Activated CD8-positive, alpha-beta memory T cell treated with anti-CD3 and anti-CD28 coated beads for 24 hours (primary cell): Measurements from ENCODE around the gene GGTLC1.
"Not testable (repeated sequence)": the region's sequence is repeated elsewhere in the genome, so short reads cannot be mapped to it uniquely, and the experiment has no call there.

Experiments used
- DNase-seq: peaks from one replicate; pipeline ENCODE4 v3.0.0-alpha.2; 2020

The GGTLC1 gene

DNA sequence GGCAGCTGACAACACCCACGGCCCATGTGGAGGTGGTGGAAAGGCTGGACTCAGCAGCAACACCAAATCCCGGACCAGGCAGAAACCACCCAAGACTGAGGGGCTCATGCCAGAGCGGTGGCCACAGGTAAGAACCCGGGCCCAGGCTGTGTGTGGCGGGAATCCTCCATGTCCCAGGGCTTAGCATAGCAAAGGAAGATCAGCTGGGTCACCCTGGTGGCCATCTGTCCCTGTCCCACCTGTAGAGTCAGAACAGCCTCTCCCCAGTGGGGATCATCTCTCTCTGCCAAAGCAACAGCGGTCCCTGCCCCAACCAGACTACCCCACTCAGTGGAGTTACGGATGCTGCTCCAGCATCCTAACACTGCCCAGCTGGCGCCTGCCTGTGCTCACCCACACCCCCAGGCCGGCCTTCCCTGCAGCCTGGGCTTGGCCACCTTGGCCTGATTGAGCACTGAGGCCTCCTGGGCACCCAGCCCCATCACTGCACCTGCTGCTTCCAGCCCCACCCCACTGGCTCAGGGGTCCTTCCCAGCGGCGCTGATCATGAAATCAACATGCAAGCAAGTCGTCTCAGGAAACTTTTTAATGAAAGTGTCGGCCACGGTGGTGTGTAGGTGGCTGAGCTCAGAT, 5.5 kb upstream of the GGTLC1 start:
- not testable (repeated sequence) for DNase-seq

DNA sequence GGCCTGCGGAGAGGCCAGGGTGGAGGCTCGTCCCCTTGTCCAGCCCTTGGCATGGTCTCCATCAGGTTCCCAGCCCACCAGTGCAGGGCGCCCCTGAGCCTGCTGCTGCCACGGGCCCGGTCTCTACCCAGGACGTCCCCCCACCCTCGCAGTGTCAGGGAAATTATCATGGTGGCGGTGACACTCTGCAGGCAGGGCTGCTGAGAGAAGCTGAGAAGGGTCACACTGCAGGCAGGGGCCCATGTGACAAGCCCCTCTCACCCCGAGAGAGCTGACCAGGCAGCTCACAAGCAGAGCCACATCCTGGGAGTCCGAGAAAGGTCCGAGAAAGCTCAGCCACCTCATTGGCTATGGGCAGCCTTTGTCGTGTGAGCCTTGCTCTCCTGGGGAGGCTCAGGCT, 4.9 kb upstream of the GGTLC1 start:
- DNase-seq = not testable (repeated sequence)

DNA sequence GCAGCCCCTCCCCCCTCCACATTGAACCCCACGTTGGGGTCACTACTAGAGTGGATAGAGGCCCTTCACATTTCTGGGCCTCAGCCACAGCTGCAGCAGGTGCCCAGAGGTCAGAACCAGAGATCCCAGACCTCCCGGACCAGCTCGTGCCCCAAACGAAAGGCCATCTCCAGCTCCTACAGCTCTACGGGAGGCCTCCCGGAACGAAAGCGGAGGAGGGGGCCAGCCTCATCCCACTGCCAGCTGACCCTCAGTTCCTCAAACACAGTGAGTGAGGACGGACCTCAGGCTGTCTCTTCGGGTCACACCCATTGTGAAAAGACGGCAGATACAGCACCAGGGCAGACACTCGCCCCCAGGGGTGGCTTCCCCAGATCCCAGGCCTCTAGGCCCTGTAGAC, 1.7 kb upstream of the GGTLC1 start:
- DNase-seq = not testable (repeated sequence)

DNA sequence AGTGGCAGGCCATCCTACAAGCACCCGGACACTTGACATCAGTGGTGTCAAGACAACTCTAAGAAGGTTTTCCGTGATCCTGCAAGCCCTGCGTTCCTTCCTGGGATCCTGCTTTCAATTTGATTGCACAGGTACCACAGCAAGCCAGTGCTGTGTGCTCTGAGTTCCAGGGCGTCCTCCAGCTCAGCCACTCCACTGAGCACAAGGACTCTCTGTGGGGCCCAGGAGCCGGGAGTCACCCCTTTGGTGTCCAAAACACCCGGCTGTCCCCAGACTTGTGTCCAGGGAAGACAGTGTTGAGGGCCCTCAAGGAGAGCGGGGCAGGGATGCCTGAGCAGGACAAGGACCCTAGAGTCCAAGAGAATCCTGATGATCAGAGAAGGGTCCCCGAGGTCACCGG, 387 bp upstream of the GGTLC1 start:
- DNase-seq = not testable (repeated sequence)

DNA sequence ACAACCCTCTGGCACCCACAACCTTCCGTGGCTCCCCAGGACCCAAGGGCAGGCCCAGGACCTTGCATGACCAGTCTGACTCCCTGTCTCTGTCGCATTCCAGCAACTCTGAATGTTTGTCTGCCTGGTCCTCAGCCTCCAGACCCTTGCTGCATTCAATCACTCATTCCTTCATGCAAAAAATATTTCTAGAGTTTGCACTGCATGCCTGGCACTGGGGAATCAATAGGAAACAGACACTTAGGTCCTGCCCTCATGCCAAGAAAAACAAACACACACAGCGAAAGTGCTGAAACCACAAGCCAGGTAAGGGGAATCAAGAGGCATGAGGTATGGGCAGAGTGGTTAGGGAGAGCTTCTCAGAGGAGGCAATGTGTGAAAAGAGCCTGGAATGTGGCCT, 1.9 kb downstream of the GGTLC1 start:
- not testable (repeated sequence) for DNase-seq

DNA sequence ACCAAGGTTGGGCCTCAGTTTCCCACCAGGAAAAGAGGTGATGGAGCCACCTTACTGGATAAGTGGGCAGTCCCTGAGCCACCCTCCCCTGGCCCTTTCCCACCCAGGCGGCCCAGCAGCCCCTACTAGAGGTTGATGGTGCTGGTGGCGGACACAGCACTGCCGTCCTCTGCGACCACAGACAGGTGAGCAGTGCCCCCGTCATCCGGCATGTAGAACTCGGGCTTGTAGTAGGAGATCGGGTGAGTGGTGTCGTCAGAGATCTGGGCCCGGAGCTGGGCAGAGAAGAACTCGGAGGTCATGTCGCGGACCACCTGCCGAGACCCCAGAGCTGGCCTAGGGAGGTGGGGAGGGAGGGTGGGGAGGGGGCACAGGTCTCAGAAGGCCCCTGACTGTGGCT, 2.3 kb downstream of the GGTLC1 start:
- not testable (repeated sequence) for DNase-seq

DNA sequence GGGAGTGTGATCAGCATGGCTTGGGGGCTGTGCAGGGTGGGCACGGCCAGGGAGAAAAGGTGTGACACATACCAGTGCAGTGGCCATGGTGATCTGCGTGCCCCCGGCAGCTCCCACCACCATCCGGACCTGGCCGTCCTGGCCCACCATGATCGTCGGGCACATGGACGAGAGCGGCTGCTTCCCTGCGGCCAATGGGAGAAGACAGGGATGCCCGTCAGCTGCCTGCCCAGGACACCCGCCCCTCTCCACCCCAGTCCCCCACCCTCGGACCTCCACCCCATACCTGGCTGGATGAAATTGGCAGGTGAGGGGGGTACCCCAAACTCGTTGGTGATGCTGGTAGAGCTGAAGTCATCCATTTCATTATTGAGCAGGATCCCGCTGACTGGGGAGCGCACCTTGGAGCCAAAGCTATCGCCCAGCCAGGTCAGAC, 2.8 kb downstream of the GGTLC1 start:
- DNase-seq = not testable (repeated sequence)

DNA sequence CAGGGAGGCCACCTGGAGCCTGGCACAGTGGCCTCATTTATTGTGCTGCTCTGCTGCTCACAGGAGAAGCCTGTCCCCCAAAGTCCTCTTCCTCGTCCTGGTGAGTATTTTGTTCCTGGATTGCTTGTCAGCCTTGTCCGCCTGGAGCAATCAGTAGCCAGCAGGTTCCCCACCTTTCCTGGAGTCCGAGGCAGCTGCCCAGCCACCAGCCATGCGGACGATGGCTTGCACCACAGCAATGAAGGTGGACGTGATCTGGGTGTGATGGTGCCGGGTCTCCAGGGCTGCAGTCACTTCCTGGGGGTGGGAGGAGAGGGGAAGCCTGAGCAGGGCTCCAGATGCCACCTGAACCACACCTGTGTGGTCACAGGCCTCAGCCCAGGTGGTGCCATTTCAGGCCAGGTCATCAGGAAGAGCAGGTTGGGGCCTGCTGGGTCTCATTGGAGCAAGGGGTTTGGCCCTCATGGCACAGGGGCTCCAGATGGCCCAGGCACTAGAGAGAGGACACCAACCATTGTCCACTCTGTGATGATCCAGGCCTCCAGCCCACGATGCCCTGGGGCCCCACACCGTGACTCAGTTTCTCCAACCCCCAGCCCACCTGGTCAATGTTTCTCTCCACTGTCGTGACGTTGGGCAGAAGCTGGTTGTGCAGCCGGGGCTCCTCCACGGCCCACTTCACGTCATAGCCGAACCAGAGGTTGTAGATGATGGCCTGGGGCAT, 3.4 kb downstream of the GGTLC1 start:
- not testable (repeated sequence) for DNase-seq

DNA sequence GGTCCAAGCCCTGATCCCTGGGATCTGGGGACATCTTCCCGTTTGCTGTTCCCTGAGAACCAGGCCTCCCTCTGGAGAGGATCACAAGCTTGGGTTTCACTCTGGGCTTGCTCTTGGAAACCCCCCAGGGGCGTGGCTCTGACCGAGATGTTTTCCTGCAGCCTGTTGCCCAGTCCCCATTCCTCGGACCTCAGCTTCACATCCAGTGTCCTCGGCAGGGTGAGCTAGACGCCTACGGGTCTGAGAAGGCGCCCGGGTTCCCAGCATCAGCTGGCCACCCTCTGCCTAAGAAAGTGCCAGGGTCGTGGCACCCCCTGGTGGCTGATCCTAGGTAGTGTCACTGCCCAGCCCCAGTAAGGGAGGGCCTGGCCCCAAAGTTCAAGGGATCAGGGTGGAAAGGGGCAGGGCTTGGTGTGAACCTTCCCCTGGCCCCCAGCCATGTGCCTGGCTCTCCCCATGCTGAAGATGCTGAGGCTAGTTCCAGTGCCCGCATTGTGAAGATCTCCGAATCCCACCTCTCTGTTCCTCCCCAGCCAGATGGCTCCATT, 4.0 kb downstream of the GGTLC1 start:
- not testable (repeated sequence) for DNase-seq

DNA sequence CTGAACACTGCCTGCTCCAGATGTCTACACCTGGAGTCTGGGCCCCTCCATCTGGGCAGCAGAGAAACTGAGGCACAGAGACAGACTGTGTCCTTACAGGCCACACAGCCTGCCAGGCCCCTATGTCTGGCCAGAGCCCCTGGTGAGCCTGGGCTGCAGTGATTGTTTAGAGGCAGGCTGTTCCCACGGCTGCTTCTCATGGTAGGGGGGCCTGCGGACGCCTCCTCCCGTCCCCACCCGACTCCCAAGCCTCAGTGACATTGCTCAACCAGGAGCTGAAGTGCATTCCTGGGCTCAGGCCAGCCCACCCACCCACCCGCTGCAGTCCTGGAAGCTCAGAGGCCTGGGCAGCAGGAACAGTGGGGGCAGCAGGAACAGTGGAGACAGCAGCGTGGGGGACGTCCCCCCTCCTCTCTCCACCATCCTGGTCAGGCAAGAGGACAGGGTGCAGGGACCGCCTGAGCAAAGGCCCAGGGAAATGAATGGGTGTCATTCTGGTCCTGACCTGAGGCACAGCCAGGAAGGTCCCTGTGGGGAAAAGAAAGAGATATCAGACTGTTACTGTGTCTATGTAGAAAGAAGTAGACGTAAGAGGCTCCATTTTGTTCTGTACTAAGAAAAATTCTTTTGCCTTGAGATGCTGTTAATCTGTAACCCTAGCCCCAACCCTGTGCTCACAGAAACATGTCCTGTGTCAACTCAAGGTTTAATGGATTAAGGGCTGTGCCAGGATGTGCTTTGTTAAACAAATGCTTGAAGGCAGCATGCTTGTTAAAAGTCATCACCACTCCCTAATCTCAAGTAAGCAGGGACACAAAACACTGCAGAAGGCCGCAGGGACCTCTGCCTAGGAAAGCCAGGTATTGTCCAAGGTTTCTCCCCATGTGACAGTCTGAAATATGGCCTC, 6.2 kb downstream of the GGTLC1 start:
- DNase-seq = not testable (repeated sequence)

DNA sequence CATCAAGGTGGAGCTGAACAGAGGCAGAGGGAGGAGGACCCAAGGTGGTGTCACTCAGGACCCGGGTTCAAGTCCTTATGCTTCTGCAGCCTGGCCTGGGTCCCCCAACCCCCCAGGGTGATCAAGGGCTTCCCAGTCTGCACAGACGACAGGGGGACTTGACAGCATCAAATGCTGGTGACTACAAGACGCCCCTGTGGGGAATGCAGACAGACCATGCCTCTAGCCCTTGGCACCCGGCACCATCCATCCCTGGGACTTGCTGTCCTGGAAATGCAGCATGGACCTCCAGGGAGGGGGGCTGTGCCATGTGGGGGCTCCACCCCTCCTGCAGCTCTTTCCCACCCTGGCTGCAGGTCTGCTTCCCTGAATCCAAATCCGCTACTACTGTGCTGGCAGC, 7.1 kb downstream of the GGTLC1 start:
- DNase-seq = not testable (repeated sequence)

DNA sequence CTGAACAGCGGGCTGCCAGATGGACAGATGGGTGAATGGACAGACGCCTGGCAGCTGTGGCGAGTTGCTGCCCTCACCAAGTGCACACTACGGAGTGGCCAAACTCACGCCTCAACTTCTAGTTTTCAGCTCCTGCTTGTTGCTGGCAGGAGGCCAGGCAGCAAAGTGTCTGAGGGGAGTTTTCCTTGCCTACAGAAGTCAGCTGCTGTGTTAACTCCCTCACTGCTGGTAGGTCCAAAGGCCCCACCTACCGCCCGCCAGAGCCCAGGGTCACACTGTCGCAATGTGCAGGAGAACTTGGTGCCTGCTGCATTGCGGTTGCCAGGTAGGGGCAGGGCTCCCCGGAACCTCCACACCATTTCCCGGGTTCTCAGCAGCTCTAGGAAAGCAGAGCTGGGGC, 7.6 kb downstream of the GGTLC1 start:
- not testable (repeated sequence) for DNase-seq

DNA sequence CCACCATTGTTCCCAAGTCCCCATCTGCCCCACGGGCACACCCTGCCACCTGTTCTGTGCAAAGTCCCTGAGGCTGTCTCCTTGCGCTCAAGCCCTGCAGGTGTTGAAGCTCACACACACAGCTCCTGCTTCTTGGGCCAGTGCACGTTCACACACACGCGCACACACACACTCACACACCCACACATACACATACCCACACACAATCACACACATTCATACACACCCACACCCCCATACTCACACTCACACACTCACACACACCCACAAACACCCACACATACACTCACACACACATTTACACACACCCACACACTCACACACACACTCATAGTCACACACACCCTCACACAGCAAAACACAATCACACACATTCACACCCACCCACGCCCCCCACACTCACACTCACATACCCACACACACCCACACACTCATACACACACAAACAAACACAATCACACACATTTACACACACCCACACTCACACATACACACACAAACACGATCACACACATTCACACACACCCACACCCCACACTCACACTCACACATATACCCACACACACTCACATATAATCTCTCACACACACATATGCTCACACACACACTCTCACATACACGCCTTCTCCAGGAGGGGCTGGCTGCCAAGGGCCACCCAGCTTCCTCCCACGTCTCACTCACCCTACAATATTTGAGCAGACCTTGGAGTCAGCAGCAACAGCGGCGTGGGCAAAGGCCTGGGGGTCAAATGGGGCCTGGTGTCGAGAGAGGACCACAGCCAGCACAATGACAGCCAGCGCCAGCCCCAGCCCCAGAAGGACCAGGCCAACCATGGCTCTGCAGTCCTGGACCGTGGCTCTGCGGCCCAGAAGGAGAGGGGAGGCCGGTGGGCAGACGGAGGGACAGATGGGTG, 8.4 kb downstream of the GGTLC1 start:
- DNase-seq = not testable (repeated sequence)

DNA sequence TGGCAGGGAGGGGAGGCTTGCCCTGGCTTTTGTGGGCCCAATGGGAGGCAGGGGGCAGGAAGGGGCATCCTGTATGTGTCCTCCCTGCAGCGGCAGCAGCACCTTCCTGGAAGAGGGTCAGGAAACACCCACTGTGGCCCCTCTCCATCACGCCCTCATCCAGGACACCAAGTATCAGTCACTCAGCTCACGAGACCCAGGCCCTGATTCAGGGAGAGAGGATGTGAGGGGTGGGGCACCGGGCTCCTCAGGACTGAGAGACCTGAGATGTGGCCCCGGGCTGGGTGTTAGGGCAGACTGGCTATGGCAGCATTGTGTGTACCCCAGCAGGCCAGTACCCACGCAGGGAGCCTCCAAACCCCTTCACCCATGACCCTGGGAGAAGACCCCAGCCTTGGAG, 9.2 kb downstream of the GGTLC1 start:
- DNase-seq = not testable (repeated sequence)

DNA sequence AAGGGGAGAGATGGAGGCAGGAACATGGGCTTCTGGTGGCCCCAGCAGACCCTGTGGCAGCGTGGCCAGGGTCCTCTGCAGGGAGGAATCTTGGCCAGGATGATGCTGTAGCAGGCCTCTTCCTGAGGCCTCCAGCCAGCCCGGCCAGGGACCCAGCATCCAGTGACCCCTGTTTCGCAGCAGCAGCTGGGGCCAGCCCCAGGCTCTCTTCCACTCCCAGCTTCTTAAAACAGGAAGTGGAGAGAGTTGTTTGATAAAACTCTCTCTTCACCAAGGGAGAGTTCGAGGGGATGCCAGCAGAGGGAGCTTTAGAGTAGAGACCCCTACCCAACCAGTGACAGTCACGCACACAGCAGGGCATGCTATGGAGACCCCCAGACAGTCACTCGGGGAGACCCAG, 10.1 kb downstream of the GGTLC1 start:
- not testable (repeated sequence) for DNase-seq

DNA sequence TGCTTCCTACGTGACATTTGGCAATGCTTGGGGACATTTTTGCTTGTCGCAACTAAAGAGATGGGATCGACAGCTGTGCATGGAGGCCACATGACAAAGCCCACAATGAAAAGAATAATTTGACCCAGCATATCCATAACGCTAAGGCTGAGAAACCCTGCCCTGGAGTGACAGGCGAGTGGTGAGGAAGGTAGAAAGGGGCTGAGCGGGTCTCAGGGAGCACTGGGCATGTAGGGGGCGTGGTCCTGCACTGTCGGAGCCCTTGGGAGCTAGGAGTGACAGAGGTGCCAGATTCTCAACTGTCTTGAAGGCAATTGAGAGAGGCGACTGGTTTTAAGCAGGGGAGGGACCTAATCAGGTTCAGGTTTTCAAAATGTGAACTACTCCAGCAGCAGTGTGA, 13.6 kb downstream of the GGTLC1 start:
- no peak for DNase-seq

DNA sequence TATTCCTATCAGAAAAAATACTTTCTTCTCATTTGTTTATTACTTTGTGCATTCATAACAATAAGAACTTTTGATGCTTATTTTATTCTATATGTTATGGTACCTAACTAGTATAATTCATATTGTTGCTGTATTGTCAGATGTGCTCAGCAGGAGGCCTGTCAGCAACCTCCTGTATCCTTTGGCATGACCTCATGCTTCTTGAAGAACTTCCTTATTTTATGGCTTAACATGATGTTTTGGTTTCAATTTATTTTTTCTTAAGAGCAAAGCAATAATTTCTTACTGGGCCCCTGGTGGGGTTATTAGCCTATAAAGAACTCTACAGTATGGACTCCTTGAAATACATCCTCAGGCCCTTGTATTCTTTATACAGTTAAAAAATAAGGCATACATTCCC, 17.3 kb downstream of the GGTLC1 start:
- DNase-seq = no peak

DNA sequence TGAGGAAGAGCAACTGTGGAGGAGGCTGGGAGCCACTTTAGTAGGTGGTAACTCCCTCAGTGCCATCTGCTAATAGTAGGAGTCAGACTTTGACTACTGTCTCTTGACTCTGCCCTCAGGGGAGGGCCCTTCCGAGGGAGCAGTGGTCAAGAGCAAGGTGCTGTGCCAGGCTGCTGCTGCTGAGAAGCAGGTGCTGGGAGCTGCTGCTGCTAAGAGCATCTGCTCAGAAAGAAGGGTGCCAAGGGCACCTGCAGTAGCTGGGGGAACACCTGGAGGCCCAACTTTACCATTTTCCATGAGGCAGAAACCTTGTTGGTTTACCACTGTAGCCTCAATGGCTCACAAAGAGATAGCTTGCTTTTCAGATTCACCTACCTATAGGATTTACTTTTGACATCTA, 18.5 kb downstream of the GGTLC1 start:
- DNase-seq = no peak

DNA sequence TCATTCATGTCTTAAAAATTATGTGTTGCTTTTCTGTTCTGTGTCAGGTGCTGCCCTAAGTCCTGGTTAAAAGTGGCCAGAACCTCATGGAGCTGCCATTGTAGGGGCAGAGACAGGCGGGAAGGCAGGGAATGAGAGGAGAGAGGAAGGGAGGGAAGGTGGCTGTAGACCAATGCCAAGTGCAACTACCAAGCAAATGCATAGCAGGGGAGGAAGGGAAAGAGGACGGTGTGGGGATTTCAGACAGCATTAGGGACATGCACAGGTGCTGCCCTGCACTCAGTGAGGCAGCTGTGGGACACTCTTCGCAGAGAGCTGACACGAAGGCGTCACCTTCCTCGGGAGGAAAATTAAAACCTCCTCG, 21.0 kb downstream of the GGTLC1 start:
- DNase-seq = no peak

DNA sequence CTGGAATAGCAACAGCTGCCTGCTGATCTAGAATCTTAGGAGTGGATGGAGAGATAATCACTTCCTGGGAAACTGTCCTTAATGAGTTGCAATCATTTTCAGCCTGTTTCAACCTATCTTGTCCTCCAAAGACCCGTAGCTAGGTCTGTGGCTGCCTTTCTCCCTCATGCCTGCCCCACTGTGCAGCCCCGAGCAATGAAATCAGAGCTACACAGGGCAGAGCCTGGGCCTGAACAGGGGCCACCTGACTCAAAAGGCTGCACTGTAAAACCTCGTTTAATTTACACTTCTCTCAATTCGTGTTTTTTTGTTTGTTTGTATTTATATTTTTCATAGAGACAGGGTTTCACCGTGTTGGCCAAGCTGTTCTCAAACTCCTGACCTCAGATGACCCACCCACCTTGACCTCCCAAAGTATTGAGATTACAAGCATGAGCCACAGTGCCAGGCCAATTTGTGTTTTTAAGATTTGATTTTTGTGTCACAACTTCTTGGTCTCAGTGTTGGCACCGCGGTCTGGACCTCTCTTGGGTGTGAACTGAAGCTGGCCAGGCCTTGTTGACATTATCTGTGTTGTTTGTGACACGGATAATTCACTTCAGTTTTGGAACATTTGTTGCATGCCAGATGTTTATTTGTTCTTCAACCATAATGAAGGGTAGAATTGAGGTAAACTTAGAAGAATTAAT, 21.5 kb downstream of the GGTLC1 start:
- no peak for DNase-seq

DNA sequence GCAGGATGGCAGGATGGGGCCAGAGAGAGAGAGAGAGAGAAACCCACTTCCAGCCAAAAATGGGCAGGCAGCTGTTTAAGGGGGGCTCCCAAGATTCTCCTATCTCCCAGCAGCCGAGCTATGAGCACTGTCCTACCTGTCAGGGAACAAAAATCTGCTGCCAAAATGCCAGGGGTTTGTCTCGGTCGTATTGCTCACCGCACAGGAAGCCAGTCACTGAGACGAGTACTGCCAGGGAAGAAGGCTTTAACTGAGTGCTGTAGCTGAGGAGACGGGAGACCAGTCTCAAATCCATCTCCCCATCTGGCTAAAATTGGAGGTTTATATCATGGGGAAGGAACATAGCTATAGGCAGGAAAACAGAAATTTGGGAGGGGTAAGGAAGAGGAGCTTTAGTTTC, 22.3 kb downstream of the GGTLC1 start:
- no peak for DNase-seq

DNA sequence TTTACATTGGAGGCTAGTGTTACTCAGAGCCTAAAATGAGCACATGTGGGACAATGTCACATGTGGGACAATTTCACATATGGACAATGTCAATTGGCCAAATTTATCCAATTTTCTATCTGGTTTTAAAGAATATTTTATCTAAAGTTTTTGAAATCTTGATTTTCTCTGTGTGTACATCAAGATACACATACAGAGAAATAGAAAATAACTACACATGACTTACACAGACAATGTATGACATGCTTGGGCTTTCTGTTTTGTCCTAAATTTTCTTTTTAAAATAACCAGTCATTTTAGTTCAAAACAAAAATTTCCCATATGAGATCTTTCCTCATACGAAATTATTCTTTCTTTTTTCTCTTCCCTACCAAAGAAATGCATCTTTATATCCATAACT, 24.6 kb downstream of the GGTLC1 start:
- no peak for DNase-seq
